NB4 (cell line): ENCODE data around the gene PDE4B.

Experiments
- CTCF ChIP-seq: IDR thresholded peaks from one replicate; pipeline ENCODE4 v1.5.1; 2012; ENCODE audit warnings: low read depth, low read length
- MYC ChIP-seq: IDR thresholded peaks from 2 replicates; pipeline ENCODE4 v1.6.1; 2011; ENCODE audit warnings: low read depth, low read length
- POLR2A ChIP-seq: IDR thresholded peaks from 2 replicates; pipeline ENCODE4 v1.6.1; 2011; ENCODE audit warnings: mild to moderate bottlenecking; ENCODE audit not compliant: insufficient read length; ENCODE audit errors: extremely low read depth

- TF ChIP-seq POLR2A (no peak), CTCF (no peak), MYC (no peak)
Measured at GRCh38 chr1:66182551-66183178, 390.0 kb downstream of the PDE4B start.
